ENCODE results near the gene NDUFB10. TPM values are rescaled to one million over a fixed set of nuclear protein-coding genes. Genes with fewer than 3 reads are reported as not detected.

Gene NDUFB10
- polyA plus RNA-seq, 1 donor from 2014 or later, result 217 TPM

DNA sequence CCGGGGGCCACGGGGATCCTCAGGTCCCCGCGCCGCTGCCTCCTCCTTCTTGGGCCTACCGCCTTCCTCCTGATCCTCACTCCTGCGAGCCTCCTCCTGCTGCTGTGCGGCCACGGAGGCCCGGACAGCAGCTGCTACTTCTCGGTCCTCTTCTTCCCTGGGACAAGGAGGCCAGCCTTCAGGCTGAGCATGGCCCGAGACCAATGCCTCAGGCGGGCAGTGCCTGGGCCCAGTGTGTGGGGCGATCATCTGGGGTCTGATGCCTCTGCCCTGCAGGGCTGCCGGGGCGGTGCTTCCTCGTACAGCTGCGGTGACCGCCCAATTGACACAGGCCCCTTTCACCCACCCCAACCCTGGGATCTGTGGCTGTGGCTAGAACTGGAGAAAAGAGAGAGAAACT is 41.7 kb downstream of the NDUFB10 start:
- H4K20me1 ChIP-seq (ENCODE audit: insufficient read depth), result no peaks in the 10 kb centered on the region
- no peaks in the 10 kb centered on the region for H3K9me3 ChIP-seq (ENCODE audit: low read length)
- no peak overlapping the region for H3K9ac ChIP-seq (ENCODE audit: low read length)
- no peaks in the 10 kb centered on the region for H3K36me3 ChIP-seq (ENCODE audit: insufficient read depth, low read length)
- H3K27me3 ChIP-seq (ENCODE audit: insufficient read depth, low read depth, low read length), result no peaks in the 10 kb centered on the region
- H3K4me3 ChIP-seq (ENCODE audit: low read length), result no peak overlapping the region
- H3K9me2 ChIP-seq (ENCODE audit: insufficient read depth, low read length), result no peaks in the 10 kb centered on the region
- H3K4me2 ChIP-seq (ENCODE audit: low read length), result no peak overlapping the region
- peaks cover 7% of the 10 kb centered on the region for H3K79me2 ChIP-seq (replicated peaks; ENCODE audit: insufficient read depth, low read length)
- no peaks in the 10 kb centered on the region for H3F3A ChIP-seq (ENCODE audit: insufficient read depth, low read length, poor library complexity, severe bottlenecking)
- no peak overlapping the region for H3K27ac ChIP-seq (ENCODE audit: low read length)
- TF ChIP-seq, protein P1, sequence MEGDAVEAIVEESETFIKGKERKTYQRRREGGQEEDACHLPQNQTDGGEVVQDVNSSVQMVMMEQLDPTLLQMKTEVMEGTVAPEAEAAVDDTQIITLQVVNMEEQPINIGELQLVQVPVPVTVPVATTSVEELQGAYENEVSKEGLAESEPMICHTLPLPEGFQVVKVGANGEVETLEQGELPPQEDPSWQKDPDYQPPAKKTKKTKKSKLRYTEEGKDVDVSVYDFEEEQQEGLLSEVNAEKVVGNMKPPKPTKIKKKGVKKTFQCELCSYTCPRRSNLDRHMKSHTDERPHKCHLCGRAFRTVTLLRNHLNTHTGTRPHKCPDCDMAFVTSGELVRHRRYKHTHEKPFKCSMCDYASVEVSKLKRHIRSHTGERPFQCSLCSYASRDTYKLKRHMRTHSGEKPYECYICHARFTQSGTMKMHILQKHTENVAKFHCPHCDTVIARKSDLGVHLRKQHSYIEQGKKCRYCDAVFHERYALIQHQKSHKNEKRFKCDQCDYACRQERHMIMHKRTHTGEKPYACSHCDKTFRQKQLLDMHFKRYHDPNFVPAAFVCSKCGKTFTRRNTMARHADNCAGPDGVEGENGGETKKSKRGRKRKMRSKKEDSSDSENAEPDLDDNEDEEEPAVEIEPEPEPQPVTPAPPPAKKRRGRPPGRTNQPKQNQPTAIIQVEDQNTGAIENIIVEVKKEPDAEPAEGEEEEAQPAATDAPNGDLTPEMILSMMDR (IDR thresholded peaks at IDR 0.05; ENCODE audit: poor library complexity, severe bottlenecking), result no peak
- TF ChIP-seq, protein P2, sequence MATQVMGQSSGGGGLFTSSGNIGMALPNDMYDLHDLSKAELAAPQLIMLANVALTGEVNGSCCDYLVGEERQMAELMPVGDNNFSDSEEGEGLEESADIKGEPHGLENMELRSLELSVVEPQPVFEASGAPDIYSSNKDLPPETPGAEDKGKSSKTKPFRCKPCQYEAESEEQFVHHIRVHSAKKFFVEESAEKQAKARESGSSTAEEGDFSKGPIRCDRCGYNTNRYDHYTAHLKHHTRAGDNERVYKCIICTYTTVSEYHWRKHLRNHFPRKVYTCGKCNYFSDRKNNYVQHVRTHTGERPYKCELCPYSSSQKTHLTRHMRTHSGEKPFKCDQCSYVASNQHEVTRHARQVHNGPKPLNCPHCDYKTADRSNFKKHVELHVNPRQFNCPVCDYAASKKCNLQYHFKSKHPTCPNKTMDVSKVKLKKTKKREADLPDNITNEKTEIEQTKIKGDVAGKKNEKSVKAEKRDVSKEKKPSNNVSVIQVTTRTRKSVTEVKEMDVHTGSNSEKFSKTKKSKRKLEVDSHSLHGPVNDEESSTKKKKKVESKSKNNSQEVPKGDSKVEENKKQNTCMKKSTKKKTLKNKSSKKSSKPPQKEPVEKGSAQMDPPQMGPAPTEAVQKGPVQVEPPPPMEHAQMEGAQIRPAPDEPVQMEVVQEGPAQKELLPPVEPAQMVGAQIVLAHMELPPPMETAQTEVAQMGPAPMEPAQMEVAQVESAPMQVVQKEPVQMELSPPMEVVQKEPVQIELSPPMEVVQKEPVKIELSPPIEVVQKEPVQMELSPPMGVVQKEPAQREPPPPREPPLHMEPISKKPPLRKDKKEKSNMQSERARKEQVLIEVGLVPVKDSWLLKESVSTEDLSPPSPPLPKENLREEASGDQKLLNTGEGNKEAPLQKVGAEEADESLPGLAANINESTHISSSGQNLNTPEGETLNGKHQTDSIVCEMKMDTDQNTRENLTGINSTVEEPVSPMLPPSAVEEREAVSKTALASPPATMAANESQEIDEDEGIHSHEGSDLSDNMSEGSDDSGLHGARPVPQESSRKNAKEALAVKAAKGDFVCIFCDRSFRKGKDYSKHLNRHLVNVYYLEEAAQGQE (IDR thresholded peaks at IDR 0.05; ENCODE audit: borderline replicate concordance), result no peak
- TF ChIP-seq RAD21 (conservative IDR thresholded peaks at IDR 0.05) (no peak), SMC3 (conservative IDR thresholded peaks at IDR 0.05; ENCODE audit: poor library complexity) (no peak), MXI1 (conservative IDR thresholded peaks at IDR 0.05; ENCODE audit: poor library complexity, severe bottlenecking) (no peak), EP300 (conservative IDR thresholded peaks at IDR 0.05; ENCODE audit: poor library complexity, severe bottlenecking) (no peak), POLR2AphosphoS5 (IDR thresholded peaks at IDR 0.05) (no peak), EZH2 (IDR thresholded peaks at IDR 0.05; ENCODE audit: borderline replicate concordance, insufficient read depth, low read length, poor library complexity, severe bottlenecking) (no peak), TAF1 (IDR thresholded peaks at IDR 0.05; ENCODE audit: low read depth) (no peak)
- H2AFZ ChIP-seq (ENCODE audit: low read depth, low read length), result no peak overlapping the region

DNA sequence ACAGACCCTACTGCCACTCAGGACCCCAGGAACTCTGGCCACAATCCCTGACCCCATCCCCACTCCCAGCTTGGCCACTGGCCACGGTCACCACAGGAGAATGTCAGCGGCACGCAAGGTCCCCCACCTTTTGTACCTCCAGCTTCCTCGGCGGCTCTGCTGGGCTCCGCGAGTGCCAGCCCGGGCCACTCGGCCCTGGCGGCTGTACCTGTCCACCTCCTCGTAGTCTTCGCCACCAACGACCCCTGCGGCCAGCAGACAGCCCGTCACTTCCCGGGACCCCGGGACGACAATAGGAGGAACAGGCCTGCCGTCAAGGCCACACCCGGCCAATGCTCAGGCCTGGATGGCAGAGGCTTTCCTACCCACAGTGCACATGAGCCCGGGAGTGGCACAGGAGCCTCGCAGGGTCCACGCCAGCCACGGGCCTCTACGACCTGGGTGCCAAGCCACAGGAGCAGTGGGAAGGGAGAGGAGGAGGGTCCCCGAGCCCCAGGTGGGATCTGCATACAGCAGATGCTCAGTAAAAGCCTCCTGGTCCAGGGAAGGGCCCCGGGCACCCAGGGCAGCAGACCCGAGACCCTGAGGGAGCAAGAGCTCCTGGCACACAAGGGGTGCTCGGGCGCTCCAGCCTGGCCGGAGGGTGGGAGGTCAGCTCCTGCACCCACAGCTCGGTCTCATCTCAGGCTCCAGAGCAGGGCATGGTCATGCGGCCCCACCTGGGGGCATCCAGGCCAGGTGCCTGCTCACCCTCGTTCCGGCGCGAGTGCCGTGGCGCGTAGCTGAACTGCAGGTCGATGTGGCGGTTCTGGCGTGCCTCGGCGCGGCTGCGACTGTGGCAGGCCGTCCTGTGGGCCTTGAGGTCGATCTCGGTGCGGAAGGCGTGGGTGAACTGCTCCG is 42.4 kb downstream of the NDUFB10 start:
- Histone ChIP-seq H3K36me3 (ENCODE audit: insufficient read depth, low read length) (no peaks in the 10 kb centered on the region), H3K9me2 (ENCODE audit: insufficient read depth, low read length) (no peaks in the 10 kb centered on the region), H3K9me3 (ENCODE audit: low read length) (no peaks in the 10 kb centered on the region), H3F3A (ENCODE audit: insufficient read depth, low read length, poor library complexity, severe bottlenecking) (no peaks in the 10 kb centered on the region), H3K4me2 (ENCODE audit: low read length) (no peak overlapping the region), H2AFZ (ENCODE audit: low read depth, low read length) (no peak overlapping the region), H4K20me1 (ENCODE audit: insufficient read depth) (no peaks in the 10 kb centered on the region), H3K27me3 (ENCODE audit: insufficient read depth, low read depth, low read length) (no peaks in the 10 kb centered on the region), H3K27ac (ENCODE audit: low read length) (no peak overlapping the region), H3K4me3 (ENCODE audit: low read length) (no peak overlapping the region), H3K9ac (ENCODE audit: low read length) (no peak overlapping the region), H3K79me2 (replicated peaks; ENCODE audit: insufficient read depth, low read length) (peaks cover 13% of the 10 kb centered on the region)
- TF ChIP-seq SMC3 (conservative IDR thresholded peaks at IDR 0.05; ENCODE audit: poor library complexity), result no peak
- no peak for TF ChIP-seq MXI1 (conservative IDR thresholded peaks at IDR 0.05; ENCODE audit: poor library complexity, severe bottlenecking)
- TF ChIP-seq, protein P1 (IDR thresholded peaks at IDR 0.05; ENCODE audit: poor library complexity, severe bottlenecking), result no peak
- no peak for TF ChIP-seq RAD21 (conservative IDR thresholded peaks at IDR 0.05)
